ENCODE results near the gene MARK1. TPM values are rescaled to one million over a fixed set of nuclear protein-coding genes. Genes with fewer than 3 reads are reported as not detected.
A peak's percentile ranks its signal among the peaks of the same experiment; 100 is the strongest.
"Not testable (repeated sequence)": the region's sequence is repeated elsewhere in the genome, so short reads cannot be mapped to it uniquely, and the experiment has no call there.

The MARK1 gene
- total RNA-seq, 1 experiment from 2014 or later = 1.8 TPM

GRCh38 chr1:220681220-220681880 is 153.4 kb downstream of the MARK1 start:
- TF ChIP-seq CTCF (IDR thresholded peaks at IDR 0.05; ENCODE audit: unreplicated experiment) = no peak
- Mint-ChIP-seq H3K9me3 (ENCODE audit: low read depth, unreplicated experiment) (no peaks in the 10 kb centered on the region), H3K36me3 (ENCODE audit: insufficient read depth, unreplicated experiment) (no peaks in the 10 kb centered on the region), H3K4me3 (ENCODE audit: low read depth, unreplicated experiment) (peak overlapping the region; percentile 43), H3K27ac (ENCODE audit: unreplicated experiment) (no peak overlapping the region), H3K27me3 (ENCODE audit: unreplicated experiment) (no peaks in the 10 kb centered on the region), H3K4me1 (ENCODE audit: low read depth, unreplicated experiment) (peaks cover 8% of the 10 kb centered on the region)
- CTCF ChIA-PET = interaction anchor here (0.7 to 1.8 kb wide), 4 partner anchors 22 to 385 kb away, joined by 3 to 9 read pairs (median 6); no protein-coding TSS in a partner anchor
- intact Hi-C loops (cut with micrococcal nuclease; ENCODE audit: unreplicated experiment) = loop anchor here (5.0 kb wide), 1 partner anchor 399 kb away; no protein-coding TSS in a partner anchor
- no peak for DNase-seq
- no TSS peak for BruUV-seq (replicated peaks)

DNA sequence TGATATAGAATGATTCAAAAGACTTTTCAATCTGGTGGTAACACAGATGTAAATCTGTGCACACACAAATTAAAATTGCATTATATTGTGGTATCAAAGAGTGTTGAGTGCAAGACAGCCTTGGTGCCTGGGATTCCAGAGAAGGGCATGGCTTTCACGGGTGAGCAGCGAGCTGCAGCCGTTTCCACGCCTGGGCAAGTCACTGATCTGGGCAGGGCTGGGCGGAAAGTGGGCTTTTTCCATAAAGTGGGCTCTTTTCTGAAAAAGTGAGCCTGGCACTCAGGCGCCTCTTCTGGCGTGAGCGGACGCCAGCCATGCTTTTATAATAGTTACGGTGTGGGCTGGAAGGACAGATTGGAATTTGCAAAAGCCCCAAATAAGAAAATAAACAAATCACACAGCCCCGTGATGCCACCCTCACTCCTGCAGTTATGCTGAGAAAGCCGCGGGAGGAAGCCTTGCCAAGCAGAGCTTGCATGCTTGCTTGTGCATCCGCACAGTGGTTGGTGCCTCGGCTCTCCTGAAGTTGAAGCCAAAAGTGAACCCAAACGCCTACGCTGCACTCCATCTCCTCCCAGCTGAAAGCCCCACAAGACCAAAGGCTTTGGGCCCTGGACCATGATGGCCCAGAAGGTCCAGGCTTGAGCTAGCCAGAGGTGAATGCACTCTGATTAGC is 155.1 kb downstream of the MARK1 start:
- H3K27me3 Mint-ChIP-seq (ENCODE audit: unreplicated experiment) = no peaks in the 10 kb centered on the region
- intact Hi-C loops (cut with micrococcal nuclease; ENCODE audit: unreplicated experiment) = loop anchor here (5.0 kb wide), 1 partner anchor 401 kb away; no protein-coding TSS in a partner anchor
- no peak for TF ChIP-seq CTCF (IDR thresholded peaks at IDR 0.05; ENCODE audit: unreplicated experiment)
- H3K9me3 Mint-ChIP-seq (ENCODE audit: low read depth, unreplicated experiment) = no peaks in the 10 kb centered on the region
- no peak for DNase-seq
- H3K27ac Mint-ChIP-seq (ENCODE audit: unreplicated experiment) = no peak overlapping the region
- peaks cover 8% of the 10 kb centered on the region for H3K4me1 Mint-ChIP-seq (ENCODE audit: low read depth, unreplicated experiment)
- H3K4me3 Mint-ChIP-seq (ENCODE audit: low read depth, unreplicated experiment) = no peak overlapping the region
- no peaks in the 10 kb centered on the region for H3K36me3 Mint-ChIP-seq (ENCODE audit: insufficient read depth, unreplicated experiment)
- no TSS peak for BruUV-seq (replicated peaks)
- CTCF ChIA-PET = no interaction called here

DNA sequence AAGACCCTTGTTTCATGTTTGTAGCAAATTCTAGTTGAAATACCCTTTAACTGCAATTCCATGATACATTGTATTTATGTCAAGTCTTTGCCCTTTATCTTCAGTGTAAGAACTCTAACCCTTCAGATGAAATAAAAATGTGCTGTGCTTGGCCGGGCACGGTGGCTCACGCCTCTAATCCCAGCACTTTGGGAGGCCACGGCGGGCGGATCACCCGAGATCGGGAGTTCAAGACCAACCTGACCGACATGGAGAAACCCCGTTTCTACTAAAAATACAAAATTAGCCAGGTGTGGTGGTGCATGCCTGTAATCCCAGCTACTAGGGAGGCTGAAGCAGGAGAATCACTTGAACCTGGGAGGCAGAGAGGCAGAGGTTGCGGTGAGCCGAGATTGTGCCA is 155.8 kb downstream of the MARK1 start:
- H3K27ac Mint-ChIP-seq (ENCODE audit: unreplicated experiment); CTCF ChIA-PET; H3K27me3 Mint-ChIP-seq (ENCODE audit: unreplicated experiment); BruUV-seq (replicated peaks); H3K9me3 Mint-ChIP-seq (ENCODE audit: low read depth, unreplicated experiment); DNase-seq; H3K36me3 Mint-ChIP-seq (ENCODE audit: insufficient read depth, unreplicated experiment); H3K4me3 Mint-ChIP-seq (ENCODE audit: low read depth, unreplicated experiment); H3K4me1 Mint-ChIP-seq (ENCODE audit: low read depth, unreplicated experiment): not testable (repeated sequence)
- intact Hi-C loops (cut with micrococcal nuclease; ENCODE audit: unreplicated experiment) = loop anchor here (5.0 kb wide), 1 partner anchor 401 kb away; no protein-coding TSS in a partner anchor

DNA sequence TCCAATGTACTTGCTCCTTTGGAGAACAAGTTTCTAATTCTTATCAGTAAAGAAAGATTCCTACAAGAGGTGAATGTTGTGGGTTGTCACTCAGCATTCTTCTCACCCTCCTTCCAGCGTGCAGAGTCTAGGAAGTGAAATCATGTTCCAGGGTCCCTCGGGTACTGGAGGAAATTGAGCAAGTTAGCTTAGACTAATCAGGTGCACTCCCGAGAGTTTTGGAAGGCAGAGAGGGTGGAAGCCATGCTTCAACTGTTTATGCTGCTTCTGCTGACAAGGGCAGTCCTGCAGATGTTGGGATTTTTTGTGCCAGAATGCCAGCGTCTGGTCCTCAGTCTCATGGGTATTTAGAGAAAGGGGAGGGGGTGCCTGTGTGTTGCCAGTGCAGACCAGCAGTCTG is 157.0 kb downstream of the MARK1 start:
- H3K36me3 Mint-ChIP-seq (ENCODE audit: insufficient read depth, unreplicated experiment) = peaks cover under 1% of the 10 kb centered on the region
- no peak for DNase-seq
- no peaks in the 10 kb centered on the region for H3K27me3 Mint-ChIP-seq (ENCODE audit: unreplicated experiment)
- intact Hi-C loops (cut with micrococcal nuclease; ENCODE audit: unreplicated experiment) = loop anchor here (5.0 kb wide), 1 partner anchor 403 kb away; no protein-coding TSS in a partner anchor
- TF ChIP-seq CTCF (IDR thresholded peaks at IDR 0.05; ENCODE audit: unreplicated experiment) = no peak
- peaks cover 13% of the 10 kb centered on the region for H3K4me1 Mint-ChIP-seq (ENCODE audit: low read depth, unreplicated experiment)
- no peak overlapping the region for H3K27ac Mint-ChIP-seq (ENCODE audit: unreplicated experiment)
- CTCF ChIA-PET = interaction anchor here (1.0 kb wide), 1 partner anchor 49 kb away, joined by 4 read pairs; no protein-coding TSS in a partner anchor
- no peak overlapping the region for H3K4me3 Mint-ChIP-seq (ENCODE audit: low read depth, unreplicated experiment)
- no peaks in the 10 kb centered on the region for H3K9me3 Mint-ChIP-seq (ENCODE audit: low read depth, unreplicated experiment)
- no TSS peak for BruUV-seq (replicated peaks)
